GM21619 (cell line): ENCODE measurements around the gene PDPK1.

ENCODE experiments used
- ATAC-seq: cut with Tn5 transposase; IDR thresholded peaks from one replicate; pipeline ENCODE4 v1.9.1; 2021; ENCODE audit not compliant: unreplicated experiment

The PDPK1 gene

DNA sequence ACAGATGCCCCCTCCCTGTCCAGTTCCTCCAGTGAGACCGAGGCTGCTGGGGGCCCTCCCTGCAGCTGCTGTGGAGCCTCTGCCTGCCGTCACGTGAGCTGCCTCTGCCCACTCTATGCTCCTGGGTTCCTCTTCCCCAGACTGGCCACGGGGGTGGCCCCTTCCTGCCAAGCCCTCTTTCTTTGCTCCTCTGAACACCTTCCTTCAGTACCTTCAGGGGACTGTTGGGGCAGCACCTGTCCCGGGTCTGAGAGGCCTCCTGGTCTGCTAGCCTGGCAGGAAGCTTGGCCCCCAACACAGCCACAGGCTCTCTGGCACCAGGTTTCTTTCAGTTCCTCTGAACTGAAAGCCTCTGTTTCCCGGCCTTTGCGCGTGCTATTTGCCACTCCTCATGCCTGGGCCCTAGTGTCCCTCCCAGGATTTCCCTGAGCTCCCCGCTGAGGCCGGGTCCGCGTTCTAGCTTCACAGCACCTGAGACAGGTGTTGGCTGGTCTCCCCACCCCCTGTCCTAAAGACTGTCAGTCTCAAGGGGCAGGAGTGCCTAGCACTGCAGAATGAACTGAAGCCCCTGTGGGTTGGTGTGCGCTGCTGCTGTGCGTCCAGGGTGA is 30.7 kb upstream of the PDPK1 start:
- peak; percentile 51 for ATAC-seq

DNA sequence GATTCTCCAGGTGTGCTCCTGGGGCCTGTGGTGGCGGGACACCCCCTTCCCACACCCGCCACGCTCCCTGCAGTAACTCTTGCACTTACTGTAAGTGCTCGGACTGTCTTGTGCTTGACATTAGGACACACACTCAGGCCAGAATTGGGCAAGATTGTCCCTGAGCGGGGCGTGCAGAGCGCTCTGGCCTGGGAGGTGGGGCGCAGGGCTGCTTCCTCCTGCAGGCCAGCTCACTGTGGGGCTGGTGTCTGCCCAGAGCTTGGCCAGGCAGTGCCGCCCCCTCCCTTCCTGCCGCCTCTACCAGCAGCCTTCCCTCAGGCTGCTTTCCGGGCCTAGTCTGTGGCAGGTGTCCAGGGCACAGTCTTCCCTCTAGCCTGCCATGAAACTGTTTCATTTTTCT is 30.2 kb upstream of the PDPK1 start:
- no peak for ATAC-seq

DNA sequence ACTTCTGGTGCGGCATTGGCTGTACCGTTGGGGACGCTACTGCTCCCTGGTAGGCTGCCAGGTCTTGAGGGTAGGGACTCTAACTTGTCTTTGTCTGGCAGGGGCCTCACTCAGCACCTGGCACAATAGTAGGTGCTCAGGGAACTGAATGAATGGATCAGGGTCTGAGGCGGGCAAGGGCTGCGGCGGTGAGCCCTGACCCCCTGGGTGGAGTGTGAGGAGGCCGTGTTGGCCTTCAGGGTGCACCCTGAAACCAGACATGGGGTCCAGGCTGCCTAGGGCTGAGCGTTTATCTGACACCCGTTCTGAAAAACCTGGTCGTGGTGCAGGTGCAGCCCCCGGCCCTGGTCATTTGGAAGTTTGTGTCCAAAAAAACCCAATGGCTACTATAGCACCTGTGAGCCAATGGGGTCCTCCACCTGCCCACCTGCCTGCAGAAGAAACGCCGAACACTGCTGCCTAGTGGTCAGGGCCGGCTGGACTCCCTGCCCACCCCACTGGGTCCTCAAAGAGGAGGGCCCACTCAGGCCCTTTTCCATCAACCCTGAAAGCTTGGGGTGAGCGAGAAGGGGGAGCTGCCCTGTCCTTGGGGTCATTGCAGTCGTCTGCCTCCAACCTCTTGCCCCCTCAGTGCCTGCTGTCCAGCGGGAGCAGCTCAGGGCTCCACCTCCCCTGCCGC is 29.0 kb upstream of the PDPK1 start:
- ATAC-seq = no peak

DNA sequence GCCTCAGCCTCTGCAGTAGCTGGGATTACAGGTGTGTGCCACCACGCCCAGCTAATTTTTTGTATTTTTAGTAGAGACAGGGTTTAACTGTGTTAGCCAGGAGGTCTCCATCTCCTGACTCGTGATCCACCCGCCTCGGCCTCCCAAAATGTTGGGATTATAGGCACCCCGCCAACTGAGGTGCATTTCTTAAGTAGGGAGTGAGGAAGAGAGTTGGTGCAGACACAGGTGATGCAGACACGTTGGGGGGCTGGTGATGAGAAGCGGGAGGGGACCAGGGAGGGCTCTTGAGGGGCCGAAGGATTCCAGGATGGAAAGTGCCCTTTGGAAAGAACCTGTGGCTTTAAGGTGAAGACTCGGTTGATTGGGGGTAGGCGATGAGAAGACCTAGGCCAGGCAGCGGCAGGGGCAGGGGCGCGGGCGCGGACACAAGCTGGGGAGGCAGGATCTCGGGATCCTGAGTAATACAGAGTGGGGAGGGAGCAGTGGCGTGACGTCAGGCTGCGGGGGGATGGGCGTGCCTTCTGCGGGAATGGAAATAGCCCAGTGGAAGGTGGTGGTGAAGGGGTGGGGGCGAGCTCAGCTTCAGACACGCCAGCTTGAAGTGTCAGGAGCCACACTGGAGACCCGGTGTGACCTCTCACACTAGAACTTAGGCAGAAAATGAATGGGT is 26.6 kb upstream of the PDPK1 start:
- no peak for ATAC-seq

DNA sequence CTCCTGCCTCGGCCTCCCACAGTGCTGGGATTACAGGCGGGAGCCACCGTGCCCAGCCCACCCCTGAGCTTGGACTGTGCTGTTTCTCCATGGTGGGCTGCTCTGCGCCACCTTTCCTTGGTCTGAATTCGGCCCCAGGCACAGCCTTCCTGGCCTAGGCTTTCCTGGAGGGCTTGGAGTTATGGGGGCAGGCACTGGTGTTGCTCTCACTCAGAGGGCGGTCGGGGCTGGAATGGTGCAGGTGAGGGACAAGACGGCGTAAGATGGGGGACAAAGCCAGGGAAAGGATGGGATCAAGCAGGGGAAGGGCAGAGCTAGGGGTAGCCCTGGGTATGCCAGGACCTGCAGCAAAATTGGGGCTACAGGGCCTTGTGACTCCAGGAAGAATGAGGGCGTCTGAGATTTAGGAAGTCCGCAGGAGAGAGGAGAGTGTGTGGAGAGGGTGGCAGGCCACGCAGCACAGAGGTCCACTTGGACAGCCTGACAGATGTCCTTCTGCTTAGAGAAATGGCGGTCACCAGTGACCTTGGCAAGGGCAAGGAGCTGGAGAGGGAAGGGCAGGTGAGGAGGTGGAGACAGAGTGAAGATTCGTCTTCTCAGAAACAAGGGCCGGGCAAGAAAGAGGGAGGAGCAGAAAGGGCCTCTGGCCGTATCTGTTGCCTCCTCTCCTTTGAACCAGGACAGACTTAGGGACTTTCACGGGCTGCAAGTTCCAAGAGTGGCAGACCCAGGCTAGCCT is 25.7 kb upstream of the PDPK1 start:
- no peak for ATAC-seq

DNA sequence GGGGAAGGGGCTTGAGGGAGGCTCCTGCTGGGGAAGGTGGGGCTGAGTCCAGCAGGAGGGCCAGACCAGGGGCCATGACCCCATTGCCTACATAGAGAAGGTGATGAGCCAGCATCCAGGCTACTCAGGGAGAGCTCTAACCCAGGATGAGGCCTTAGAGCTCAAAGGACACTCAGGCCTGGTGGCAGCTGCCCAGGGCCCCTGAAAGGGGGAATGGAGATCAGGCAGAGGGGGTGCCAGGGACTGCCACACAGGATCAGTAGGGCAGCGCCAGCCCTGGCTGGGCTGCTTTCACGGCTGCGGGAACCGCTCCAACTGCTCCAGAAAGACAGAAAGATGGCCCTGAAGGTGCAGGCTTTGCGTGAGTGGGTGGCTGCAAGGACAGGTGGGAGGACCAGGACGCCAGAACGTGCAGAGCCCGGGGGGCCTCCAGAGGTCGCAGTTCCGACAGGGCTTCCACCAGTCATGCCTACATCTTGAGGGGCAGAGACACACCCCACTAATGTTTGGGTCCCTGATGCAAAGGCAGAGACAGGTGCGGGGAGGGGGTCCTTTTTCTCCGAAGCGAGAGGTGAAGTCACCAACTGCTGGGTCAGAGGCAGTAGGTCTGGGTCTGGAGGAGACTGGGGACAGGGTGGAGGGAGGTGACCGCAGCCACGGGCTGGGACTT is 25.0 kb upstream of the PDPK1 start:
- no peak for ATAC-seq

DNA sequence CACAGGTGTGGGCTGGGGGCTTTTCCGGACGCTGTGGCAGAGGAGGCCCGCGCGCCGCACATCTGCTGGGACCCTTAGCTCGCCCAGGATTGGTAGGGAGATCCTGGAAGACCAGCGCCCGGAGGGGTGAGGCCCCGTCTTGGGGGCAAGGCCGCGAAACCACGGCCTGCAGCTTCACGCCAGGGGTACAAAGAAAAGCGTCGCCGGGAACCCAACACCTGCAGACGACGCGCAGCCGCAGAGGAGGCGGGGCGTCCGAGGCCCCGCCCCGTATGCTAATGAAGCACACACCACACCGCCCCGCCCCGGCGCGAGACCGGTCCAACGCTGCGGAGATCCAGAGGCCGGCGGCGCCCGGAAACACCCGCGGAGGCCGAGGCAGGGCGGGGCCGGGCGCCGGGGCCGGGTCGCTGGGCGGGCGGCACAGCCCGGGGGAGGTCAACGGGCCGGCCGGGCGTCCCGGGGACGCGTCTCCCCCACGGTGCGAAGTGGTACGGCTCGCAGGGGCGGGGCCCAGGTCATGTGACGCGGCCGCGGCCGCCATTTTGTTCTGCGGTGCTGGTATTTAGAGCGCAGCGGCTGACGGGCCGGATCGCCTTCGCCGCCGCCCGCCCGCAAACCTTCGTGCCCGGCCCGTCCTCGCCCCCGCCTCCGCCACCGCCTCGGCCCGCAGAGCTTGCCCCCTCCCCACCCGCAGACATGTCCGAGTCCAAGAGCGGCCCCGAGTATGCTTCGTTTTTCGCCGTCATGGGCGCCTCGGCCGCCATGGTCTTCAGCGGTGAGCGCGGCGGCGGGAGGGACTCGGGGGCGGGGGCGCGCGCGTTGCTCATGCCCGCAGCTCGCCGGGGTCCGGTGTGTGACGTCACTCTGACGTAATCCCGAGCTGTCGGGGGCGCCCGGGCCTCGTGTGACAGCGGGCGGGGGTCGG is 24.2 kb upstream of the PDPK1 start, which contains the start of gene ATP6V0C:
Gene ATP6V0C, plus strand, starts transcription at position 548 of the 928 bp plus-strand sequence. Its CDS starts 152 bp downstream, at position 700.
- peak; percentile 64 for ATAC-seq

DNA sequence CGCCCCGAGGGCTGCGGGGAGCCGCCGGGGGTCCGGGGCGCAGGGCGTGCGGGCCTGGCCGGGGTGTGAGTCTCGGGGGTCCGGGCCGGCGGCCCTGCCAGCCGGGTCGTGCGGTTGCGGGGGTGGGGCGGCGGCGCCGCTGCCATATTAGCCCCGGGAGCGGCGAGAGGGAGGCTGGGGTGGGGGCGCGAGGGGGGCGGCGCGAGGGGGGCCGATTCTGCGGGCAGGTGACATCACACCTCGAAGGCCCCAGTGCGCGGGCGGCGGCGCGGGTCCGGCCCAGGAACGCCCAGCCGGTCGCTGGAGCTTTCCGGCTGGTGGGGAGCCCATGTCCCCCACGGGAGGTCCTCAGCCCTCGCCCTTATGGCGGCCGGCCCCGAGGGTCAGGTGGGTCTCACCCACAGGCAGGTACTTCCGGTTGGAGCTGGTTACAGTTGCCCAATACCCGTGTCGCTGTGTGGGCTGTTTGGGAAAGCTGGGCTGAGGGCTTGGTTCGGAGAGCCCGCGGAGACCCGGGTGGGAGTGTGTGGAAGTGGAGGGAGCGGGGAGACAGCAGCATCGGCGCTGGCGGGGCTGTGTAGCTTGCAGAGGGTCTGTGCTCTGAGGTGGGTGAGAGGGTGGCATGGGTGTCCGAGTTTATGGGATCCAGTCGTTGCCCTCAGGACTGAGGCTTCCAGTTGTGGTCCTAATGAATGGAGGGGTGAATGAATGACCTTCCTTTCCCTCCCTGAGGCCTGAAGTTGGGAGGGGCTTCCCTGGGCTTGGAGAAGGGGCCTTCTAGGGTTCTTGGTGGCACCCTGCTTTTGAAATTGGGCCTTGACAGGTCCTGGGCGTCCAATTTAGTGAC is 23.3 kb upstream of the PDPK1 start:
- ATAC-seq = no peak

DNA sequence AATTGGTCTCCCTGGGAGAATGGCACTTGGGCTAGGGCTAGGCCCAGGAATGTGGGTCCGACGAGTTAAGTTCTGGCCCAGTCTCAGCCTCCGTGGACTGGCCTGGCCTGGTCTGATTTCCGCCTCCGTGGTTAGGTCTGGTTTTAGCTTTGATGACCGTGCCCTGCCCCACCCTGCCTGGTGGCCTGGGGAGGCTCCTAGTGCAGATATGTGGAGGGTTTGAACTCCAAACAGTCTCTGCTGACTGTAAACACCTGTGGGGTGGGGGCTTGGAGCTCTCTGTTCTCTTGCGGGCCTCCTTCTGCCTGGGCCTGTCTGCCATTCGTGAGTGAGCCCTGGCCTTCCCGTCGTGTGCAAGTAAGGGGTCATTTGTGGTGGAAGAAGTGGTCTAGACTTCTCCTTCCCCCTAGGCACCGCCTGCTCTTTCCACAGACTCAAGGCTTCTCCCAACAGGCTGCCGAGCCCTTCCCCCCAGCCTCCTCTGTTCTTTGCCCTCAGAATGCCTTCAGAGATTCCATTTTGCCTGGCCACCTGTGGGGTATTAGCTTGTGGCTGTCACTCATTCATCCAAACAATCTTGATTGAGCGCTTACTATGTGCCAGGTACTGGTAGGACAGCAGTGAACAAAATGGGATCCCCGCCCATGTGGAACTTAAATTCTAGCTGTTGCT is 22.5 kb upstream of the PDPK1 start:
- ATAC-seq = no peak

DNA sequence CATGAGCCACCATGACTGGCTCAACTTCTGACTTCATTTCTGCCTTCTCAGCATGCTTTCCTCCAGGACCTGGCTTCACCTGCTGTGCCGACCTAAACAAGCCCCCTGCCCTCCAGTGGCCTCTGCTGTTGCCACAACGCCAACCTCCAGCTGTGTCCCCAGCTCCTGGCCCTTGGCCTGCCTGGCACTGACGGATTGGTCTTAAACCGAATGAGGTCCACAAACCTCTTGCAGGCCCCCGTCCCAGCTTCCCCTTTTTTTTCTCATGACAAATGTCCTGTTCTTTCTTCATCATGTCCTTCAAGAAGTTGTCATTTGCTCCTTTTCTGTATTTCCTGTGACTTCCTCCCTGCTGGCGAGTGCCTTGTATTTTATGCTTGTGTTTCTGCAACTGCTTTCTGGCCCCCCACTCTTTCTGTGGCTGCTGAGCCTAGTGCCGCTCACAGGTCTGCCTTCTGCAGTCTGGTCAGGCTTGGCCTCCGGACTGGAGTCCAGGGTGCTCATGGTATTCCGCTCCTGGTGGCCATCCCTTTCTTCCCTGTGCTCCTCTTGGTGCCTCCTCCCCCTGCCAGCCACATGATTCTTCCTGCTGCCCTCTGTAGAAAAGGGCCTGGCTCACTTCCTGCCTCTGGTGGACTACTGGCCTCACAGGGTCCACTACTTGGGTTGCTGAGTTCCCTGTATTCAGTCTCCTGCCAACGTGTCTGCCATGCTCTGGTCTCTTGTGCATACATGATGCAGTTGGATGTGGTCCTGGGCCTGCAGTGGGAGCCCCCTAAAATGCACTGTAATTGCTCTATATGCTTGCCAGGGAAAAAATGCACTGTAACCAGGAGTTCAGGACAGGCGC is 21.2 kb upstream of the PDPK1 start:
- no peak for ATAC-seq

DNA sequence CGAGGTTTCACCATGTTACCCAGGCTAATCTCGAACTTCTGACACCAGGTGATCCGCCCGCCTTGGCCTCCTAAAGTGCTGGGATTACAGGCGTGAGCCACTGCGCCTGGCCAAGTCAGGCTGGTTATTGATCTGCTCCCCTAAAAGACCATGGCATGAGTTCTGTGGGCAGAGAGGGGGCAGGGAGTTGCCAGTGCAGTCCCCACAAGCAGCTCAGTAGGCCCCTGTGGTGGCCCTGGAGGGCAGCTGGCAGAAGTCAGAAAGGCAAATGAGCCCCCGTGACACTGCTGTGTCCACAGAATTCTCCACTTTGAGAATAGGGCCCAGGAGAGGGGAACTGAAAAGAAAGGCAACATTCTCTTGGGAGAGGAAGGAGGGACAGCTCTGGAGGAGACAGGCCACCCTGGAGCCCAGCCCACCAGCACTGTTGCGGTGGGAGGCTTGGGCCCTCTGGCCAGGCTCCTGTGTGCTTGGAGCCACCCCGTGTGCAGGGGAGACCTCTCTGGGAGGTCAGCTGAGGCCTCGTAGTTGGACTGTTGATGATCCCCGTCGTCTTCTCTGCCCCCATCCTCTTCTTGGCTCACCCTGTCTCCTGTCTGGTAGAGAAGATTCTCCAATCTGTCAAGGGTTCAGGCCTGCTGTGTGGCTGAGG is 19.7 kb upstream of the PDPK1 start:
- no peak for ATAC-seq

DNA sequence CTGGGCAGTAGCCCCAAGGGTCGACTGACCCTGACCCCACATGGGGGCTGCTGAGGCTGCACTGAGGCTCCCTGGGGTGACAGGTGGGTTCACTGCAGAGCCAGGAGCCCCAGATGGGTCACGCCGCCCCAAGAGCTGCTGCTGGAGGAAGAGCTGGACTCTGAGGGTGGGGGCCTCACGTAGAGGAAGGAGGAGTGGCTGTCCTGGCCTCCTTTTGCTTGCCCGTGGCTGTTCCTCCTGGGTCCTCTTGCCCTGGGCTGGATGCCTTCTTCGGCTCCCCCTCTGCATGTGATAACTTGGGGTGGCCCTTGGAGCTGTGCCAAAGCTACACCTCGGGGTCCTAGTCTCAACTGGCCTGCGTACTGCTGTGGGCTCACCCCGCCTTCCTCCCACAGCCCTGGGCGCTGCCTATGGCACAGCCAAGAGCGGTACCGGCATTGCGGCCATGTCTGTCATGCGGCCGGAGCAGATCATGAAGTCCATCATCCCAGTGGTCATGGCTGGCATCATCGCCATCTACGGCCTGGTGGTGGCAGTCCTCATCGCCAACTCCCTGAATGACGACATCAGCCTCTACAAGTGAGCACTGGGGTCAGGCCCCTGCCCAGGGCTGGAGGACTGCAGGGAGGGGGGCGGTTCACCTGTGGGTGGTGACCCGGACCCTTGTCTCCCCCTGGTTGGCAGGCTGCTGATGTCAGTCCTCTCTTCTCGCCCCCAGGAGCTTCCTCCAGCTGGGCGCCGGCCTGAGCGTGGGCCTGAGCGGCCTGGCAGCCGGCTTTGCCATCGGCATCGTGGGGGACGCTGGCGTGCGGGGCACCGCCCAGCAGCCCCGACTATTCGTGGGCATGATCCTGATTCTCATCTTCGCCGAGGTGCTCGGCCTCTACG is 18.8 kb upstream of the PDPK1 start:
- ATAC-seq = no peak

DNA sequence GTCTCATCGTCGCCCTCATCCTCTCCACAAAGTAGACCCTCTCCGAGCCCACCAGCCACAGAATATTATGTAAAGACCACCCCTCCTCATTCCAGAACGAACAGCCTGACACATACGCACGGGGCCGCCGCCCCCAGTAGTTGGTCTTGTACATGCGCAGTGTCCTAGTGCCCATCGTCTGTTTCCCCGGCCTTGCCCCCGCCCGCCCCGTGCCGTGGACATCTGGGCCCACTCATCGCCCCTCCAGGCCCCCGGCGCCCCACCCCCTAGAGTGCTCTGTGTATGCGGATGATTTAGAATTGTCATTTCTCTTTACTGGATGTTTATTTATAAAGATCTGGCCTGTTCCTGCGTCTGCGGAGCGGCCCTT is 18.1 kb upstream of the PDPK1 start:
- ATAC-seq = no peak

DNA sequence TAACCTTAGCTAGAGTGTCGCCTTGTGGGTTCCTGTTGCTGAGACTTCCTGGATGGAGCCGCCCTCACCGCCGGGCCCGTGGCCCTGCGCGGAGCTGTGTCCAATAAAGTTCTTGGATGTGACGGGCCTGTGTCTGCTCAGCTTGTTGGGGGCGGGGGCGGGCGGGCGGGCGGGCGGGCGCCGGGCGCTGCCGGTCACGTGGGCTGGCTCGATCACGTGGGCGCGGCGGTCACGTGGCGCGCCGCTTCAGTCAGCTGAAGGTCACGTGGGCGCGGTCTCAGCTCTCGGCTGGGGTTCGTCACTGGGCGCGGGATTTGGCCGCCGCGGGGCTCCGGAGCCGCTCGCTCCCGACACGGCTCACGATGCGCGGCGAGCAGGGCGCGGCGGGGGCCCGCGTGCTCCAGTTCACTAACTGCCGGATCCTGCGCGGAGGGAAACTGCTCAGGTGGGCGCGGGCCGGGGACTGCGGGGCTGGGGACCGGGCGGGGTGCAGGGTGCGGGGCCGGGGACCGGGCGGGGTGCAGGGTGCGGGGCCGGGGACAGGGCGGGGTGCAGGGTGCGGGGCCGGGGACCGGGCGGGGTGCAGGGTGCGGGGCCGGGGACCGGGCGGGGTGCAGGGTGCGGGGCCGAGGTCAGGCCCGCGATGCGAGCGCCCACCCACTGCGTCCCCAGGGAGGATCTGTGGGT is 17.6 kb upstream of the PDPK1 start, which contains the start of gene AMDHD2:
Gene AMDHD2, plus strand, starts transcription at position 275 of the 687 bp plus-strand sequence. Its CDS starts 88 bp downstream, at position 363.
- ATAC-seq = no peak

DNA sequence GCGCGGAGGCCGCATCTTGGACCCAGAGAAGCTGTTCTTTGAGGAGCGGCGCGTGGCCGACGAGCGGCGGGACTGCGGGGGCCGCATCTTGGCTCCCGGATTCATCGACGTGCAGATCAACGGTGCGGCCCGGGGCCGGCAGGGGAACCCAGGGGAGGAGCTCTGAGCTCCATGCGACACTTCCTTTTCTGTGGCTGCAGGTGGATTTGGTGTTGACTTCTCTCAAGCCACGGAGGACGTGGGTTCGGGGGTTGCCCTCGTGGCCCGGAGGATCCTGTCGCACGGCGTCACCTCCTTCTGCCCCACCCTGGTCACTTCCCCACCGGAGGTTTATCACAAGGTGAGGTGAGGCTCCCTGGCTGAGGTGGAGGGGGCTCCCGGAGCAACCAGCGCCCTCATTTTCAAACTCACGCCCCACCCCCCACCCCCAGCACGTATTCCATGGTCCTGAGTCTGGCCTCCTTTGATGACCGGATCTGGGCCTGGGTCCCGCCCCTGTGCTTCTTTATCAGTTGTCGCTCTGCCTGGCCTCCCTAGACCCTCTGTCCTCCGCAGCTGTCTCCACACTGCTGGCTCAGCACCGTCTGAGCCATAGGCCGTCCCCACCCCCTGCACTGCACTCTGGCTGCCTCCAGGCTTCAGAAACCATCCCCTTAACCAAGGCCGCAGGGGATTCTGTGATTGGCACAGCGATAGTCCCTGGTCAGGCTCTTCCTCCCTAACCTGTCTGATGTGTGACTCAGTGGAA is 16.9 kb upstream of the PDPK1 start:
- no peak for ATAC-seq
